Kidney epithelial cell (primary cell): ENCODE results near the gene HARS1. TPM values are rescaled to one million over a fixed set of nuclear protein-coding genes. Genes with fewer than 3 reads are reported as not detected.
"Not testable (repeated sequence)": the region's sequence is repeated elsewhere in the genome, so short reads cannot be mapped to it uniquely, and the experiment has no call there.

Experiments
- DNase-seq: peaks from one replicate; pipeline ENCODE4 v3.0.0-alpha.2; 2010; ENCODE audit warnings: low read depth
- H3K27me3 ChIP-seq: 2 replicates; pipeline ENCODE4 v1.6.0; 2011; ENCODE audit warnings: low read length; ENCODE audit not compliant: control insufficient read depth, insufficient read depth
- H3K36me3 ChIP-seq: 2 replicates; pipeline ENCODE4 v1.5.1; 2011; ENCODE audit warnings: low read length; ENCODE audit not compliant: control insufficient read depth, insufficient read depth
- H3K4me3 ChIP-seq: 2 replicates; pipeline ENCODE4 v1.5.1; 2011; ENCODE audit warnings: low read depth, mild to moderate bottlenecking, control low read depth, low read length
- total RNA-seq: library from RNA; depleted of rRNA; stranded (reverse); fragments of >200 nt; gene quantifications from 2 replicates; pipeline ENCODE4 v1.2.3, GENCODE V29; 2015
- TF ChIP-seq, protein P1 (sequence below): IDR thresholded peaks from 2 replicates; pipeline ENCODE4 v1.5.1; 2011; ENCODE audit warnings: mild to moderate bottlenecking, moderate library complexity, low read length, control low read depth, inconsistent platforms; ENCODE audit not compliant: insufficient read depth, poor library complexity, severe bottlenecking

Gene HARS1, protein sequence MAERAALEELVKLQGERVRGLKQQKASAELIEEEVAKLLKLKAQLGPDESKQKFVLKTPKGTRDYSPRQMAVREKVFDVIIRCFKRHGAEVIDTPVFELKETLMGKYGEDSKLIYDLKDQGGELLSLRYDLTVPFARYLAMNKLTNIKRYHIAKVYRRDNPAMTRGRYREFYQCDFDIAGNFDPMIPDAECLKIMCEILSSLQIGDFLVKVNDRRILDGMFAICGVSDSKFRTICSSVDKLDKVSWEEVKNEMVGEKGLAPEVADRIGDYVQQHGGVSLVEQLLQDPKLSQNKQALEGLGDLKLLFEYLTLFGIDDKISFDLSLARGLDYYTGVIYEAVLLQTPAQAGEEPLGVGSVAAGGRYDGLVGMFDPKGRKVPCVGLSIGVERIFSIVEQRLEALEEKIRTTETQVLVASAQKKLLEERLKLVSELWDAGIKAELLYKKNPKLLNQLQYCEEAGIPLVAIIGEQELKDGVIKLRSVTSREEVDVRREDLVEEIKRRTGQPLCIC
- 80.6 and 97.1 TPM in 2 replicates for total RNA-seq

DNA sequence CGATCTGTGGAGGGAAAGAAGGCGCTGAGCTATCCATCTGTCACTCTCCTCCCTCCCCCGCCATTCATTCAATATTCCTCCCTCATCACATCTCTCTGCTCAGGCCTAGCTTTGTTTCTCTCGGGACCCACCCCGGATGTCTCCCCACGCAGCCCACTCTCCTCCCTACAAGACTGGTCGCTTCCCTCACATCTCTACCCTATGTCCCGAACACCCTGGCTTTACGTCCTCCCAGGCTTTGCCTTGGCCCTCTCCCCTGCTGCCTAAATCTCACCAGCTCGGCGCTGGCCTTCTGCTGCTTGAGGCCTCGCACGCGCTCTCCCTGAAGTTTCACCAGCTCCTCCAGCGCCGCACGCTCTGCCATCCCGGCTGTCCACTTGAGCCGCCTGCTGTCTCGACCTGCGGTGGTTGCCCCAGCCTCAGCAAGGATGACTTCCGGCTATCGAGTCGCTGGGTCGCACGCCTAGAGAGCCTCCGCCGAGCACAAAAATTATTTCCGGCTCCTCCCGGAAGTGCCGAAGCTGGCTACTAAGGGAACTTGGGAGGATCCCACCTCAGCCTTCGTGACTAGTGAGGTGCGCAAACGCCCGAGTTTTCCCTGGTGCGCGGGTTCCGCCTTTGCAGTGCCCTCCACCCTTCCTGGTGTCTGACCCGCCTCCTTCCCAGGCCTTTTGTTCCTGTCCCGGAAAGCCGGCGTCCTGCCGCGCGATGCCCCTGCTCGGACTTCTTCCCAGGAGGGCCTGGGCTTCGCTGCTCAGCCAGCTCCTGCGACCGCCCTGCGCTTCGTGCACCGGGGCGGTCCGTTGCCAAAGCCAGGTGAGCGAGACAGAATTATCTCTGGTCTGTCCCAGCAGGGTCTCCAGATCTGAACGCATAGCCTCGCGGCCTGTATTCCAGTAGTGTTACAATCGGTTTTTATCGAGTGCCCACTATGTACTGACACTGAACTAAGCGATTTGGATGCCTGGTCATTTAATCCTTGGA lies at the start of gene HARS1, which contains the start of gene HARS2:
HARS1 (minus strand) TSS at position 430 of the 984 bp plus-strand sequence; CDS start at position 364, 66 bp downstream.
HARS2 (plus strand) TSS at position 515 of the 984 bp plus-strand sequence; CDS start at position 709, 194 bp downstream.
- Histone ChIP-seq H3K36me3 (peaks cover 3% of the 10 kb centered on the region), H3K27me3 (no peaks in the 10 kb centered on the region), H3K4me3 (peak within 1 kb of the TSS; percentile 76)
- TF ChIP-seq, protein P1, sequence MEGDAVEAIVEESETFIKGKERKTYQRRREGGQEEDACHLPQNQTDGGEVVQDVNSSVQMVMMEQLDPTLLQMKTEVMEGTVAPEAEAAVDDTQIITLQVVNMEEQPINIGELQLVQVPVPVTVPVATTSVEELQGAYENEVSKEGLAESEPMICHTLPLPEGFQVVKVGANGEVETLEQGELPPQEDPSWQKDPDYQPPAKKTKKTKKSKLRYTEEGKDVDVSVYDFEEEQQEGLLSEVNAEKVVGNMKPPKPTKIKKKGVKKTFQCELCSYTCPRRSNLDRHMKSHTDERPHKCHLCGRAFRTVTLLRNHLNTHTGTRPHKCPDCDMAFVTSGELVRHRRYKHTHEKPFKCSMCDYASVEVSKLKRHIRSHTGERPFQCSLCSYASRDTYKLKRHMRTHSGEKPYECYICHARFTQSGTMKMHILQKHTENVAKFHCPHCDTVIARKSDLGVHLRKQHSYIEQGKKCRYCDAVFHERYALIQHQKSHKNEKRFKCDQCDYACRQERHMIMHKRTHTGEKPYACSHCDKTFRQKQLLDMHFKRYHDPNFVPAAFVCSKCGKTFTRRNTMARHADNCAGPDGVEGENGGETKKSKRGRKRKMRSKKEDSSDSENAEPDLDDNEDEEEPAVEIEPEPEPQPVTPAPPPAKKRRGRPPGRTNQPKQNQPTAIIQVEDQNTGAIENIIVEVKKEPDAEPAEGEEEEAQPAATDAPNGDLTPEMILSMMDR = no peak
- peak; percentile 88 for DNase-seq

DNA sequence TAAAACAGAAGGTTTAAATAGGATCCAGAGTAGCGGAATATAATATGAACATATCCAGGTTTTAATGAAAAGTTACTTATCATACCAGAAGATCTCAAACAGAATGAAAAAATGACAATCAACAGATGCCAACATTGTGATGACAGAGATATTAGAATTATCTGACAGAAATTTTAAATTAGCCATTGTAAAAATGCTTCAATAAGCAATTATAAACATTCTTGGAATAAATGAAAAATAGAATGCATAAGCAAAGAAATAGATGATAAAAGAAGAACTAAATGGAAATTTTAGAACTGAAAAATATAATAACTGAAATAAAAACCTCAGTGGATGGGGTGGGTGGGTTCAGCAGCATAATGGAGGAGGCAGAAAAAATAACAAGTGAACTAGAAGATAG lies 46.3 kb upstream of the HARS1 start:
- Histone ChIP-seq H3K27me3 (no peaks in the 10 kb centered on the region), H3K36me3 (no peaks in the 10 kb centered on the region), H3K4me3 (no peak overlapping the region)
- TF ChIP-seq, protein P1 = no peak
- DNase-seq = no peak

DNA sequence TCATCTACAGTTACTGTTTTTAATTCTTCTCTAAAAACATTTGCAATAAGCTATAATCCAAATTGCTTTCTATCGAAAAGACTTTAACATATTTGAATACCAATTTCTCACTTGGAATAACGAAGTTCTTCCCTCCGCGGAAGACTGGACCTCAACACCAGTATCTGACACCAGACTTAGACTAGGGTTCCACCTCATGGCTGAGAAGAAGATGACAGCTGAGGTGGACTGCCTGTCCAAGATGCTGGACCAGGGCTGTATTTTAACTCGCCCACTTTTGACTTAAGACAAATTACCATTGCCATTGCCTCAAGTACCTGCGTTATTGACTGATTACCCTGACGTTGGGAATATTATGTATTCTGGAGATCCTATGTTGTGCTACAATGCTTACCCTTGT lies 43.2 kb upstream of the HARS1 start:
- Histone ChIP-seq H3K36me3 (no peaks in the 10 kb centered on the region), H3K27me3 (no peaks in the 10 kb centered on the region), H3K4me3 (no peak overlapping the region)
- no peak for DNase-seq
- TF ChIP-seq, protein P1 = no peak

DNA sequence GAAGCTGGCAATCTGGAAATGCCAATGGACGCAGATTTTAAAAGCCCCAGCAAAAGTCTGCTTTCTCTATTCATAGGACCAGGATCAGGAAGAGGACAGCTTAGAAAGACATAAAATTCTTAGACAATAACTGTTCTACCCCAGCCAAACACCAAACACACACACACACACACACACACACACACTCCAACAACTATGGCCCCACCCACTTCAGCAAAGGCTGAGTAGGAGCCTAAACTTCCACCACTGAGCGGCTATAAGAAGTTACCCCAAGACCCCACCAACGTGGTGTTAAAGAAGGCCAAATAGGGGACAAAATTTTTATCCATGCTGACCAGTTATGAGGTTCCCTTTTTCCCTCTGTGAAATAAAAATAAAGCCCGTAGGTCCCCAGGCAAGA lies 41.9 kb upstream of the HARS1 start:
- Histone ChIP-seq H3K4me3 (no peak overlapping the region), H3K27me3 (no peaks in the 10 kb centered on the region), H3K36me3 (no peaks in the 10 kb centered on the region)
- TF ChIP-seq, protein P1 = no peak
- no peak for DNase-seq

DNA sequence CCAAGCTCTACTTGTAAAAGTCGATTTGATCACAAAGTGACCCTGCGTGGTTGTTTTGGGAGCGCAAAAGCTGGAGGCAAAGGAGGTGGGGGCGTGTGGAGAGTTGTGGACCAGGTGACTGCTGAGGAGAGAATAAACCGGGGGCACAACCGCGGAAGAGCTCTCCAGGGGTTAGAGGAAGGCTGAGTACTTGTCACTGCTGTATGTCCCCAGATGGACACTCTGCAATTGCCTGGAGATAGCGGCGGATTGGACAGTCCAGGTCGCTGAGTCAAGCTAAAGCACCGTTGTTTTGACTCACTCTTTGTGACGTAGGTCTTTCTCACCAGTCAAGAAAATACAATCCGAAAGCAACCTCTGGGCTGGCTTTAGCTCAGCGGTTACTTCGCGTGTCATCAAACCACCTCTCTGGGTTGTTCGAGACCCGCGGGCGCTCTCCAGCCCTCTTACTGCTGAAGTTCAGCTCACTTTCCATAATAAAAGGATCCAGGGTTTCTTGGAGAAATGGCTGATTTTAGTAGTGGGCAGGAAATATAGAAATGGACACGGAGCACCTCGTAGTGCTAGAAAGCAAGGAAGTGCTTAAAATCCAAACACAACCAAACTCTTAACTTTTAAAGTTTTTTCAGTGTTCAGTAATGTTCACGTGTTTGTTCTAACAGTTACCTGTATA lies 34.8 kb upstream of the HARS1 start:
- no peaks in the 10 kb centered on the region for H3K36me3 ChIP-seq
- peak overlapping the region; percentile 63 for H3K4me3 ChIP-seq

DNA sequence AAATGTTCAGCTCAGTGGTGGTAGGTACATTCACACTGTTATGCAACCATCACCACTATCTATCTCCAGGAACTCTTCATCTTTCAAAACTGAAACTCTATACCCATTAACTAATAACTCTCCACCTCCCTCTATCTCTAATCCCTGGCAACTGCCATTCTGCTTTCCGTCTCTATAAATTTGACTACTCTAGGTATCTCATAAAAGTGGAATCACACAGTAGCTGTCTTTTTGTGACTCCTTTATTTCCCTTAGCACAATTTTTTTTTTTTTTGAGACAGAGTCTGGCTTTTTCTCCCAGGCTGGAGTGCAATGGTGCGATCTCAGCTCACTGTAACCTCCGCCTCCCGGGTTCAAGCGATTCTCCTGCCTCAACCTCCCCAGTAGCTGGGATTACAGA lies 30.2 kb upstream of the HARS1 start:
- not testable (repeated sequence) for DNase-seq, H3K4me3 ChIP-seq, H3K36me3 ChIP-seq, H3K27me3 ChIP-seq

More for the DNA sequence above, 34.8 kb upstream of the HARS1 start:
- TF ChIP-seq, protein P1 = no peak
- H3K27me3 ChIP-seq = no peaks in the 10 kb centered on the region
- DNase-seq = peak; percentile 86

DNA sequence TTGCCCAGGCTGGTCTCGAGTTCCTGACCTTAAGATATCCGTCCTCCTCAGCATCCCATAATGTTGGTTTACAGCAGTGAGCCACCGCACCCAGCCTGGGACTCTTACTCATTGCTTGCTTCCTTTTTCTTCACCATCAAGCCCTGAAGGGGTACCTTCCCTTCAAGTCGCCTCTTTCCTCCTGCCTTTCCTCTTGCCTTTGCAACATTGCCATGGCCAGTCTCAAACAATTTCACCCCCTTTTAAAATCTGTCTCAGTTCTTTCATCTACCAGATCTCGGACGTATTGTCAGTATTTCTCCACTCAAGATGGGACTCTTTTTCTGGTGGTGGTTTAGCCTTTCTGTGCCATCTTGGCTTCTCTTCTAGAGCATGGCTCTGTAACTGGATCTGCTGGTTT lies 29.6 kb upstream of the HARS1 start:
- not testable (repeated sequence) for H3K27me3 ChIP-seq, H3K36me3 ChIP-seq, DNase-seq, H3K4me3 ChIP-seq
